Ovary (tissue), 9 donors: ENCODE data around the gene MDH1B. TPM values are rescaled to one million over a fixed set of nuclear protein-coding genes. Genes with fewer than 3 reads are reported as not detected.

Source experiments
- DNase-seq, 5 donors: peaks; one replicate each; pipeline ENCODE4 v3.0.0-alpha.2; 2019 to 2020
- H3K27ac ChIP-seq, 2 donors: fragments of 200-600 bp; one replicate each; pipeline versions ENCODE4 v1.5.1 to v1.8.0; 2019 to 2022
- H3K27me3 ChIP-seq: fragments of 200-600 bp; one replicate; pipeline ENCODE4 v1.8.0; 2022
- H3K36me3 ChIP-seq: fragments of 200-600 bp; sonication (generic); one replicate; pipeline ENCODE4 v1.5.1; 2019
- H3K4me1 ChIP-seq: one replicate; pipeline ENCODE4 v1.8.1; 2013; ENCODE audit warnings: mild to moderate bottlenecking, moderate library complexity; ENCODE audit not compliant: insufficient read depth
- H3K4me3 ChIP-seq: fragments of 200-600 bp; sonication (generic); one replicate; pipeline ENCODE4 v1.5.1; 2017
- H3K9me3 ChIP-seq, 2 donors: fragments of 200-600 bp in 1 of 2; sonication (generic) in 1 of 2; one replicate each; pipeline versions ENCODE4 v1.5.1 to v1.8.1; 2013 to 2019; ENCODE audit warnings: mild to moderate bottlenecking in 1 of 2, moderate library complexity in 1 of 2
- CTCF ChIP-seq, 3 donors: fragments of 450-650 bp in 2 of 3; fragments of 200-600 bp in 1 of 3; IDR thresholded peaks; one replicate each; pipeline versions ENCODE4 v1.5.1 to v1.8.0; 2016 to 2022; ENCODE audit warnings: antibody characterized with exemption in 3 of 3, mild to moderate bottlenecking in 1 of 3
- EP300 ChIP-seq: sonication (generic); formaldehyde crosslinking; IDR thresholded peaks from one replicate; pipeline ENCODE4 v1.6.1; 2017; ENCODE audit warnings: antibody characterized with exemption
- POLR2A ChIP-seq: fragments of 450-650 bp; IDR thresholded peaks from one replicate; pipeline ENCODE4 v1.6.1; 2017; ENCODE audit warnings: antibody characterized with exemption, mild to moderate bottlenecking, moderate library complexity
- WGBS, 3 donors: extraction: QIAGEN DNeasy Blood & Tissue Kit in 1 of 3; methylation state at CpG; one replicate each; pipeline versions ENCODE4 v1.1.5 to v1.1.7; 2013 to 2017; 5-methylcytosine and 5-hydroxymethylcytosine counted together
- intact Hi-C, 4 donors: fragments of 100-400 bp; cut with DNase I; formaldehyde crosslinking; loops; one replicate each; pipeline versions ENCODE4 v1.11.0 to v1.15.1; 2022 to 2023
- polyA plus RNA-seq, 2 donors: library from polyadenylated mRNA; stranded (reverse); fragments of 200-250 nt in 1 of 2; fragments of 350-450 nt in 1 of 2; fragmentation: Illumina TruSeq in 1 of 2; extraction: RNeasy Lipid Tissue Mini Kit (QIAGEN cat#74804) in 1 of 2; gene quantifications; one replicate each; pipeline ENCODE4 v1.2.3, GENCODE V29; 2013 to 2014
- total RNA-seq, 7 donors: library from RNA; depleted of rRNA in 2 of 7; stranded (reverse); fragments of >200 nt in 2 of 7; fragmentation: NEBNext Ultra II Directional in 3 of 7; extraction: Animal tissue kit (Norgen Biotek cat#: 25700) in 3 of 7; gene quantifications; one replicate each; pipeline versions ENCODE4 v1.1.0 to v1.2.4, GENCODE V29; 2016 to 2023
- donor health status: DM: no; HTN: no; CAD: no; lungs with moderate emphysema.
- donor health status: DM: no; HTN: no; CAD: no.
- donor health status: Bipolar disorder and iron deficiency.
- donor health status: DM: yes; HTN: yes; CAD: no.
- donor health status: DM: no; HTN: no; CAD: no.
- donor health status: DM: yes; HTN: yes; CAD: no.

Gene MDH1B
- total and polyA plus RNA-seq, 9 donors, result 0.57 to 16.7 (median 1.7) TPM

- Histone ChIP-seq H3K9me3 (no peaks in the 10 kb centered on the region), H3K36me3 (no peaks in the 10 kb centered on the region), H3K27me3 (no peaks in the 10 kb centered on the region), H3K27ac (no peak overlapping the region), H3K4me3 (no peak overlapping the region), H3K4me1 (no peaks in the 10 kb centered on the region)
- TF ChIP-seq EP300 (no peak), CTCF (IDR thresholded peaks at IDR 0.05) (no peak), POLR2A (no peak)
- intact Hi-C loops, result loop anchor here in 2 of 4 donors (10.0 kb wide), 1 partner anchor 778 kb away; no protein-coding TSS in a partner anchor
- no peak for DNase-seq
These were observed 68.2 kb downstream of the MDH1B start for GRCh38 chr2:206696910-206697309.

DNA sequence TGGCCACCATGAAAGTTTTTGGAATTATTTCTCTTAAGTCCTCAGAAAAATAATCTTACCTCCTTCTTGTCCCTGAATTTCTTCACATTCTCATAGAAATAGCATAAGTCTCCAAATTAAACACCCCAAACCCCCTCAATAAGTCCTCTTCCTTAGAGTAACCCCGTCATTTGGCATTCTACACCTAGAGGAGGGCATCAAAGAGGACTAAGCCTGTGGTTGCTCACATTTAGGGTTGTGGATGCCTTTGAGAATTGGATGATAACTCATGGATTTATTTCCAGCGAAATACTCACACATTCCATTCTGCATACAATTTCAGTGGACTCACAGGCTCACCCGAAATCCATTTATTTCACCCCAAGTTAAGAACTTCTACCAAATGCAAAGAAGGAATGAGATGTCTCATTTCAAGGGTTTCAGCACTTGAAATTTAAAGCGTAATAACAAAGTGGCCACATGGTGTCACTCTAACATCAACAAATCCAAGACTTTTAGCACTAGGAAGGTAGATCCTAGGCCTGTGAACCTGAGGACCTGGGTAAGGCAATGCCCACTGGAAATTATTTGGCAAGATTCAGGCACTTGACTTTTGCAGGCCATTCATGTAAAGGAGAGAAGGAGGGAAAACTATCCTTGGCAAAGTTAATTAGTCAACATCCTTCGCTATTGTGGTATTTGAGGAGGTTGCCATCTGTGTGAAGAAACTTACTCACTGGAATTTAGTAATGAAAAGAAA, 71.6 kb downstream of the MDH1B start:
- no peak overlapping the region for H3K27ac ChIP-seq
- peak in 2 of 3 donors; percentile 25 to 50 for TF ChIP-seq CTCF (IDR thresholded peaks at IDR 0.05)
- TF ChIP-seq POLR2A, result no peak
- no peak for TF ChIP-seq EP300
- no peak overlapping the region for H3K4me3 ChIP-seq
- no peaks in the 10 kb centered on the region for H3K9me3 ChIP-seq
- no peaks in the 10 kb centered on the region for H3K4me1 ChIP-seq
- intact Hi-C loops, result loop anchor here (5.0 to 10.0 kb wide), 2 partner anchors 779 to 781 kb away; no protein-coding TSS in a partner anchor
- H3K27me3 ChIP-seq, result no peaks in the 10 kb centered on the region
- H3K36me3 ChIP-seq, result no peaks in the 10 kb centered on the region
- DNase-seq, result peak in 1 of 5 donors; percentile 23
- 29 to 34% (median 31%) methylated on average over 5 of the region's 5 CpGs for WGBS, 3 donors

- no peaks in the 10 kb centered on the region for H3K9me3 ChIP-seq
- no peak overlapping the region for H3K4me3 ChIP-seq
- DNase-seq, result no peak
- intact Hi-C loops, result loop anchor here (5.0 to 10.0 kb wide), 2 partner anchors 779 to 782 kb away; no protein-coding TSS in a partner anchor
- H3K27ac ChIP-seq, result no peak overlapping the region
- no peaks in the 10 kb centered on the region for H3K27me3 ChIP-seq
- no peaks in the 10 kb centered on the region for H3K4me1 ChIP-seq
- no peak for TF ChIP-seq EP300
- TF ChIP-seq CTCF (IDR thresholded peaks at IDR 0.05), result no peak
- no peak for TF ChIP-seq POLR2A
- no peaks in the 10 kb centered on the region for H3K36me3 ChIP-seq
- 76 to 82% (median 82%) methylated on average over 7 of the region's 7 CpGs for WGBS, 3 donors
These were observed 72.2 kb downstream of the MDH1B start for GRCh38 chr2:206692971-206693370.

DNA sequence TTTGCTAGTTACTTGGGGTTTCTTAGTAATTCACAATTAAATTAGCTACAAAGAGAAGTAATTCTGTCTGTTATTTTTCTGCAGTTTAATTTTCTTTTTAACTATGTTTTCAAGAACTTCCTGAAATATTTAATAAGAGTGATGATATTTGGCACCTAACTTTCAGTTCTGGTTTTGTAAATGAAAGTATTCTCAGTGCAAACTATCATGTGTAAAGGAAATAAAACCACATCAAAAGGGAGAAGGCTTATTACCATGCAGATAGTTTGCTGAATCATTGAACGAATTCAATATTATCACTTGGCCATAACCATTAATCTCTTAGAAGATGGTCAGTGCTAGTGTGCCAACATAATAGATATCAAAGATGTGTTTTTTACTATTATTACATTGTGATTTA, 76.1 kb downstream of the MDH1B start:
- DNase-seq, result no peak
- 4 to 22% (median 17%) methylated on average over 1 of the region's 1 CpG for WGBS, 3 donors
- H3K9me3 ChIP-seq, result no peaks in the 10 kb centered on the region
- intact Hi-C loops, result no loop called here
- H3K27ac ChIP-seq, result no peak overlapping the region
- TF ChIP-seq POLR2A (no peak), CTCF (IDR thresholded peaks at IDR 0.05) (no peak)
- H3K27me3 ChIP-seq, result no peaks in the 10 kb centered on the region
- H3K4me1 ChIP-seq, result no peaks in the 10 kb centered on the region
- H3K36me3 ChIP-seq, result no peaks in the 10 kb centered on the region
- H3K4me3 ChIP-seq, result no peak overlapping the region
